Measurements from ENCODE around the gene SLC2A3.
"Not testable (repeated sequence)": the region's sequence is repeated elsewhere in the genome, so short reads cannot be mapped to it uniquely, and the experiment has no call there.

Gene SLC2A3

DNA sequence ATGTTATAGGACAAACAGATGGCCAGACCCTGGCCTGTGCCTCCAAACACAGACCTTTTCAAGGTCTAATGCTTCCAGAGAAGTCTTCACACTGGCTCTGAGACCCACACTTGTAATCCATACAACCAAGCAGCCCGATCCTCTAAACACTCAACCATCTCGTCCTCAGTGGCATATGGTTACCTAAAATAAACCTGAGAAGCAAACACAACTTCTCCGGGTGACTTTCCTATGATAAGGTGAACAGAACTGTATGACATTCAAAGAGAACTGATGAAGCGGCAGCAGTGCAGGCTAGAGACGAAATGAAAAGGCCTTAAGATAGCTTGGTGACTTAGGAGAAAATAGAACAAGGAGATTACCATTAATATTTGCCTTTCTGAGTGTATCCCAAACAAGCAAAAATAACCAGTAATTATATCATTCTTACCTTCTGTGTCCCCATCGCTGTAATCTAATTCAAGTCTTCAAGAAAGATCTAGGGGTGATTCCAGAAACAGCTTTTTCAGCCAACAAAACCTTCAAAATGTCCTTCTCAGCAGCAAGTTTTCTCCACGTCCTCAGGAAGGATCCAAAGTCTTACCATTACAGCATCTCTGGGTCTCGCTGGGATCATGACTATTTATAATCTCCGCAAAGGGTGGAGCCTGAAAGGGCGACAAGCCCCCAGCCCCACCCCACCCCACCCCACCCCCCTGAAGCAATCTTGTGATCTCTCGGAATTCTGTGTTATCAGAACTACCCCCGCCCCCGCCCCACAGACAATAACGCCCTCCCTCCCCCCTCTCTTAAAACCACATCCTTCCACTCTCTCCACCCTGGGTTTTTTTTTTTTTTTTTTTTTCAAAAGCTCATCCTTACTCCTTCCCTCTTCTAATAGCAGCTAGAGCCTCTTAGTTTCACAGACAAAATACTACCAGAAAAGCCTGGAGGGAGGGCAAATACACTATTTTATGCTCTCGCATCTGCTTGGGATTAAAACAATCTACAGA lies at the start of gene SLC2A3:
TSS of gene SLC2A3 (minus strand) at position 598 of the 992 bp plus-strand sequence. CDS start at position 445, 153 bp downstream.
- peak; percentile 77 for DNase-seq

GRCh38 chr12:7984900-7985299 lies 48.9 kb upstream of the SLC2A3 start:
- DNase-seq = no peak

GRCh38 chr12:7983460-7983859 lies 47.5 kb upstream of the SLC2A3 start:
- not testable (repeated sequence) for DNase-seq

DNA sequence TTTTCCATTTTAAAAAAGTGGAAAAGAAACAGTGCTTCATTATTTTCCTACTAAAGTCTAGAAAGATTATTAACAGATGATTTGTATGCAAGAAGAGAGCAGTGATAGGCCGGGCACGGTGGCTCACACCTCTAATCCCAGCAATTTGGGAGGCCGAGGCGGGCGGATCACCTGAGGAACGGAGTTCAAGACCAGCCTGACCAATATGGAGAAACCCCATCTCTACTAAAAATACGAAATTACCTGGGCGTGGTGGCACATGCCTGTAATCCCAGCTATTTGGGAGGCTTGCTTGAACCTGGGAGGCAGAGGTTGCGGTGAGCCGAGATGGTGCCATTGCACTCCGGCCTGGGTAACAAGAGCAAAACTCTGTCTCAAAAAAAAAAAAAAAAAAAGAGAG lies 47.0 kb upstream of the SLC2A3 start:
- DNase-seq = not testable (repeated sequence)

GRCh38 chr12:7982332-7982735 lies 46.3 kb upstream of the SLC2A3 start:
- not testable (repeated sequence) for DNase-seq

GRCh38 chr12:7981446-7981845 lies 45.5 kb upstream of the SLC2A3 start:
- no peak for DNase-seq

- not testable (repeated sequence) for DNase-seq
Measured at GRCh38 chr12:7977351-7978124, 41.6 kb upstream of the SLC2A3 start.

GRCh38 chr12:7973457-7973825 lies 37.5 kb upstream of the SLC2A3 start:
- no peak for DNase-seq

DNA sequence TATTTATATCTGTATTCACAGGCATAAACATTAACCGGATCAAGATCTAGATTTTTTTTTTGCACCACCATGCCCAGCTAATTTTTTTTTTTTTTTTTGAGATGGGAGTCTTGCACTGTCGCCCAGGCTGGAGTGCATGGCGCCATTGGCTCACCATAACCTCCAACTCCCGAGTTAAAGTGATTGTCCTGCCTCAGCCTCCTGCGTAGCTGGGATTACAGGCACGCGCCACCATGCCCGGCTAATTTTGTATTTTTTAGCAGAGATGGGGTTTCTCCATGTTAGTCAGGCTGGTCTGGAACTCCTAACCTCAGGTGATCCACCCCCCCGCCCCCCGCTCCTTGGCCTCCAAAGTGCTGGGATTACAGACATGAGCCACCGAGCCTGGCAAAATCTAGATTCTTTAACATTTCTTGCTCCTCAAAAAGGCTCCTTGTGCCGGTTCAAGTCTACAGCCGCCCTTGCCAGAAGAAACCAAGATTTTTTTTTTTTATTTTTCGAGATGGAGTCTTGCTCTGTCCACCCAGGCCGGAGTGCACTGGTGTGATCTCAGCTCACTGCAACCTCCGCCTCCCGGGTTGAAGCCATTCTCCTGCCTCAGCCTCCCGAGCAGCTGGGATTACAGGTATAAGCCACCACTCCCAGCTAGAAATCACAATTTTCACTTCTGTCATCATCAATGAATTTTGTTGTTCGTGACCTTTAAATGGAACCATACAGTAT lies 36.9 kb upstream of the SLC2A3 start:
- no peak for DNase-seq

- not testable (repeated sequence) for DNase-seq
Measured at GRCh38 chr12:7972269-7972668, 36.3 kb upstream of the SLC2A3 start.

- not testable (repeated sequence) for DNase-seq
Measured at GRCh38 chr12:7971765-7972164, 35.8 kb upstream of the SLC2A3 start.

DNA sequence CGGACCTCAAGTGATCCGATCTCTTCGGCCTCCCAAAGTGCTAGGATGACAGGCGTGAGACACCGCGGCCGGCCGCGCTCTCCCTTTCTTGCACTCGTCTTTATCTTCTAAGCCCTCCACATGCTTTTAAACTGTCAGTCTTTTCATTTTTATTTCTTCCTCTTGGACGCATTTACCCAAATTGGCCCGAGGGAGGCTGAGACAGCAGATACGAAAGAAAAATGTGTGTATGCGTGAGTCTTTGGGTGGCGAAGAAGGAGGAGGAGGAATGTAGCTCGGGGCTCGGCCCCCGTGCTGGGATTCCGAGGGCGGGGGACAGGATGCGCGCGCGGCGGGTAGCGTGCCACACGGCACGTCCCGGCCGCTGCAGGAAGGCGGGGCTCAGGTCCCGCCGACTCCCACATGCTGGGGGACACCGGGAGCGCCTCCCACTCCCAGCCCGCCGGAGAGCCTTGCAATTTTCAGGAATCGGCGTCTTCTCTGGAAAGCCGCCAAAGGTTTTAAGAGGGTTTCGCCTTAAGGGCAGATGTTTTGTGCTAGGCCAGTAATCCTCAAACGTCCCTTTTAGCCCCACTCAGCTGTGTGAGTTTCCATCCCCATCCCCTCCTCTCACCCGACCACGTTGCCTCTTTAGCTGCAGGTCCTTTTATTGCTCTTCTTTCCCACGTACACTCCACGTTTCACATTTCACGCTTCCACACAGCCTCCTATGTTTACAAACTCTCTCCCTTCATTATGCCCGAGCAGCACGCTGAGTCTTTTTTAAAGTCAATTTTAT lies 34.7 kb upstream of the SLC2A3 start:
- DNase-seq = peak; percentile 93

DNA sequence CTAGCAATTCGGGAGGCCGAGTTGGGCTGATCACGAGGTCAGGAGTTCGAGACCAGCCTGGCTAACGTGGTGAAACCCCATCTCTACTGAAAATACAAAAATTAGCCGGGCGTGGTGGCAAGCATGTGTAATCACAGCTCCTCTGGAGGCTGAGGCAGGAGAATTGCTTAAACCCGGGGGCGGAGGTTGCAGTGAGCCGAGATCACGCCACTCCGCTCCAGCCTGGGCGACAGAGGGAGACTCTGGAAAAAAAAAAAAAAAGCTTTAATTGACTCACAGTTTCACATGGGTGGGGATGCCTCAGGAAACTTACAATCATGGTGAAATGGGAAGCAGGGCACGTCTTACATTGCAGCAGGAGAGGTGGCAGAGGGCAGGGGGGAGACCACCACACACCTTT lies 30.6 kb upstream of the SLC2A3 start:
- DNase-seq = no peak

- DNase-seq = not testable (repeated sequence)
Measured at GRCh38 chr12:7964669-7965068, 28.7 kb upstream of the SLC2A3 start.

GRCh38 chr12:7961395-7962178 lies 25.6 kb upstream of the SLC2A3 start:
- DNase-seq = no peak

- DNase-seq = peak; percentile 11
Measured at GRCh38 chr12:7959701-7960121, 23.7 kb upstream of the SLC2A3 start.

DNA sequence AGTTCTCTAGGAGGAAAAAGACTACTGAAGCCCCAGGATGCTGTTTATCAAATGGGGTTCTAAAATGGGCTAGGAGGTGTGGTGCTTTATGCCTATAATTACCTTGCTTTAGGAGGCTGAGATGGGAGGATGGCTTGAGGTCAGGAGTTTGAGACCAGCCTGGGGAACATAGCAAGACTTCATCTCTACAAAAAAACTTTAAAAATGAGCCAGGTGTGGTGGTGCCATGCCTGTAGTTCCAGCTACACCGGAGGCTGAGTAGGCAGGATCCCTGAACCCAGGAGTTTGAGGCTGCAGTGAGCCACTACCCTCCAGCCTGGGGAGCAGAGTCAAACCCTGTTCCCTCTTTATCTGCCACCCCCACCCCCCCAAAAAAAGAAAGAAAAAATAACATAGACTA lies 23.3 kb upstream of the SLC2A3 start:
- DNase-seq = no peak

- not testable (repeated sequence) for DNase-seq
Measured at GRCh38 chr12:7954877-7955276, 18.9 kb upstream of the SLC2A3 start.

GRCh38 chr12:7954418-7954817 lies 18.4 kb upstream of the SLC2A3 start:
- DNase-seq = not testable (repeated sequence)

- not testable (repeated sequence) for DNase-seq
Measured at GRCh38 chr12:7953912-7954311, 17.9 kb upstream of the SLC2A3 start.

- DNase-seq = no peak
Measured at GRCh38 chr12:7951671-7952070, 15.7 kb upstream of the SLC2A3 start.
